ENCODE measurements around the gene GLTPD2. TPM values are rescaled to one million over a fixed set of nuclear protein-coding genes. Genes with fewer than 3 reads are reported as not detected.
"Not testable (repeated sequence)": the region's sequence is repeated elsewhere in the genome, so short reads cannot be mapped to it uniquely, and the experiment has no call there.

The GLTPD2 gene
- polyA plus RNA-seq, 3 donors: 3.8 to 5.4 (median 4.1) TPM

DNA sequence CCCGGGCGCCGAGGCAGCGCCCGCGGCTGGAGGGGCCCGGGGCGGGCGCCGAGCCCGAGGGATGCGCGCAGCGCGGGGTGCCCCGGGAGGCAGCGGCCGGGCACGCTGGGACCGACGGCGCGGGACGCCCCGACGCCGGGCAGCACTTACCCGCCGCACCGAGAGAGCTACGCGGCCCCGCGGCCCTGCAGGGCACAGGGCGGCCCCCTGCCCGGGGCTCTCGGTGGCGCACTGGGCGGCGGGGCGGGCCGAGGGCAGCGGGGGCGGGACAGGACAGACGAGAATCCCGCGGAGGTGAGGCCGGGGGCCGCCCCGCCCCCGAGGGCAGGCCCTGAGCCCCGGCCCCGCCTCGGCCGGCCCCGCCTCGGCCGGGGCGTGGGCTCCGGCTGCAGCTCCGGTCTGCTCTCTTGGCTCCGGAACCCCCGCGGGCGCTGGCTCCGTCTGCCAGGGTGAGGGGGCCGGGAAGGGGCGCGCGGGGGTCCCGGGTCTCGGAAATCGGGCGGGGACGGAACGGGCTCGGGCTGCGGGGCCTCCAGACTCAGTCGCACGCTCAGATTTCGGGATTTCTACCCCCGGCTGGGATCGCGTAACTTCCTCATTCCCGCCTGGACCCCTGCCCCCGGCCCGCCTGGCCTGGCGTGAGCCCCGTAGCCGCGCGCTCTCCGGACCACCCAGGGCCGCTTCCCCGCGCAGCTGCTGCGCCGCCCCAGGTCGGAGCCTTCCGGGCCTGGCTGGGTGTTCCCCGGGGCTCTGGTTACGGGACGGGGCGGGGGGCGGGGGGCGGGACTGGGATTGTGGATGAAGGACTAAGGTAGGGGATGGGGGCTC lies 18.2 kb downstream of the GLTPD2 start, which contains the start of gene PLD2:
Gene PLD2, plus strand, starts transcription at position 376 of the 828 bp plus-strand sequence. CDS start 621 bp downstream, outside the sequence.
- DNase-seq (ENCODE audit: low read depth in 3 of 3, low spot score in 2 of 3): peak in 1 of 3 donors; percentile 78

DNA sequence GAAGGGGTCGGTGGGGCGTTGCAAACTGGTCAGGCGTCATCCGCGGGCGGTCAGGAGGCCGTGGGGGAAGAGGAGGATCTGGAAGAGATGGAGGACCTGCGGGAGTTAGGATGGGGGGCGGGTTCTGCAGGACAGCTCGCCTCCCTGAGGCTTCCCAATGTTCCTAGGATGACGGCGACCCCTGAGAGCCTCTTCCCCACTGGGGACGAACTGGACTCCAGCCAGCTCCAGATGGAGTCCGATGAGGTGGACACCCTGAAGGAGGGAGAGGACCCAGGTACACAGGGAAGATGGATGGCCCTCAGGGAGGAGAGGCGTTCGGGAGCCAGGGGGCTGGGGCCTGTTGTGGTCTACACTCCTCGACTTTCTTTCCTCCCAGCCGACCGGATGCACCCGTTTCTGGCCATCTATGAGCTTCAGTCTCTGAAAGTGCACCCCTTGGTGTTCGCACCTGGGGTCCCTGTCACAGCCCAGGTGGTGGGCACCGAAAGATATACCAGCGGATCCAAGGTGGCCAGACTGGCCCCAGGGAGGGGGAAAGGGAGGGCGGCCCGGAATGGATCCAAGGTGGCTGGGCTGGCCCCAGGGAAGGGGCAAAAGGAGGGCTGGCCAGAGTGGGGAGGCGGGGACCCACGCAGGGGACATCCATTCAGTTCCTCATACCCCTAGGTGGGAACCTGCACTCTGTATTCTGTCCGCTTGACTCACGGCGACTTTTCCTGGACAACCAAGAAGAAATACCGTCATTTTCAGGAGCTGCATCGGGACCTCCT lies 19.0 kb downstream of the GLTPD2 start:
- DNase-seq (ENCODE audit: low read depth in 3 of 3, low spot score in 2 of 3): no peak

DNA sequence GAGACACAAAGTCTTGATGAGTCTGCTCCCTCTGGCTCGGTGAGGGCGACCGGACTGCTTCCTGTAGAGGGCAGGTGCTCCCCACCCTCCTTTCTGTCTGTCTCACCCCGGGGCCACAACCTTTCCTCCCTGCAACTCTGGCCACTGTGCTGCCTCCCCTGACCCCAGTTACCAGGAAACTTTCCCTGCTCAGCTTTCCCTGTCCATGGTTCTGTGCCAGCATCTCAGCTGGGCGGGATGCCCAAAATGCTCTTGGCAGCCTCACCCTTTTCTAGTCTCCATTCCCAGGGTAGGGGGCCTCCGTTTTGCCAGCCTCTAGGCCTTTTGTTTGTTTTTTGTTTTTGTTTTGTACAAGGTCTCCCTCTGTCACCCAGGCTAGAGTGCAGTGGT lies 19.6 kb downstream of the GLTPD2 start:
- DNase-seq (ENCODE audit: low read depth in 3 of 3, low spot score in 2 of 3): no peak

DNA sequence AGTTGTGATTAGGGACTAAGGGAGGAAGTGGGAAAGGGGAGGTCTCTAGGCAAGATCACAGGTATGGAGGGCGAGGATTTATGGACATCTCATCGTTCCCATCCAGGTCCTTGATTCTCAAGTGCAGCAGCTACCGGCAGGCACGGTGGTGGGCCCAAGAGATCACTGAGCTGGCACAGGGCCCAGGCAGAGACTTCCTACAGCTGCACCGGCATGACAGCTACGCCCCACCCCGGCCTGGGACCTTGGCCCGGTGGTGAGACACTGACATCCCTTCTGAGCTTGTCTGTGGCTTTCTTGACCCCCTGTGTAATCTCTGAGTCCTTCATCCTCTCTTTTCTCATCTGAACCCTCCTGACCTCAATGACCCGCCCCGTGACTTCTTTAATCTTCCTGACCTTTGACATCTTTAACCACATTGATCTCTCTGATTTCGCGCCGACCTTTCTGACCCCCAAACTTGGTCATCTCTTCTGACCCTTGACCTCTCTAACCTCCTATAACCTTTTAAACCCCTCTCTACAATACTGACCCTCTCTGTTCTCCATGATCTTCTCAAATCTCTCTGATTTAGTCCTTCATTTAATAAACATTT lies 22.0 kb downstream of the GLTPD2 start:
- DNase-seq (ENCODE audit: low read depth in 3 of 3, low spot score in 2 of 3): no peak

- no peak for DNase-seq (ENCODE audit: low read depth in 3 of 3, low spot score in 2 of 3)
These were observed 22.7 kb downstream of the GLTPD2 start for GRCh38 chr17:4811471-4811870.

DNA sequence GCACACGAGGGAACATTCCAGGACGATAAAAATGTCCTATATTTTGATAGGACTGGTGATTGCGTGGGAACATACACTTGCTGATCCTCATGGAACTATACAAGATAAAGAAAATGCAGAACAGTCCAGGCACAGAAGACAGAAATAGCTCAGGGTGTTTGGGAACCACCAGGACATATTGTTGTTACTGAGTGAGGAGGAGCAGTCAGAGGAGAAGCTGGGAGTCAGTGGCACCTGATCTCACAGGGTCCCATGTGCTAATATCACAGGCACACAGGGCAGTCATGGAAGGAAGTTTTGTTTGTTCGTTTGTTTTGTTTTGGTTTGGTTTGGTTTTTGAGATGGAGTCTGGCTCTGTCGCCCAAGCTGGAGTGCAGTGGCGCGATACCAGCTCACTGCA lies 23.9 kb downstream of the GLTPD2 start:
- no peak for DNase-seq (ENCODE audit: low read depth in 3 of 3, low spot score in 2 of 3)

GRCh38 chr17:4815043-4815675 lies 26.4 kb downstream of the GLTPD2 start:
- no peak for DNase-seq (ENCODE audit: low read depth in 3 of 3, low spot score in 2 of 3)

DNA sequence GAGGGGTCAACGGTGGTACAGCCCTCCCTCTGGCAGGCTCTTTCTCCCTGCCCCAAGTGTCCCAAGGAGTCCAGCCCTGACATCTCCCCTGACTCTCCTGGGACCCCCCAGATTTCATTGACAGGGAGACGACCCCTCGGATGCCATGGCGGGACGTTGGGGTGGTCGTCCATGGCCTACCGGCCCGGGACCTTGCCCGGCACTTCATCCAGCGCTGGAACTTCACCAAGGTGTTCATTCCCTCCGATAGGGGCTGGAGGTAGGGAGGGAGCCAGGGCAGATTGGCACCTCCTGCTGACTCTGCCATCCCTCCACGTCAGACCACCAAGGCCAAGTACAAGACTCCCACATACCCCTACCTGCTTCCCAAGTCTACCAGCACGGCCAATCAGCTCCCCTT lies 28.1 kb downstream of the GLTPD2 start:
- no peak for DNase-seq (ENCODE audit: low read depth in 3 of 3, low spot score in 2 of 3)

GRCh38 chr17:4818276-4818675 lies 29.5 kb downstream of the GLTPD2 start:
- no peak for DNase-seq (ENCODE audit: low read depth in 3 of 3, low spot score in 2 of 3)

DNA sequence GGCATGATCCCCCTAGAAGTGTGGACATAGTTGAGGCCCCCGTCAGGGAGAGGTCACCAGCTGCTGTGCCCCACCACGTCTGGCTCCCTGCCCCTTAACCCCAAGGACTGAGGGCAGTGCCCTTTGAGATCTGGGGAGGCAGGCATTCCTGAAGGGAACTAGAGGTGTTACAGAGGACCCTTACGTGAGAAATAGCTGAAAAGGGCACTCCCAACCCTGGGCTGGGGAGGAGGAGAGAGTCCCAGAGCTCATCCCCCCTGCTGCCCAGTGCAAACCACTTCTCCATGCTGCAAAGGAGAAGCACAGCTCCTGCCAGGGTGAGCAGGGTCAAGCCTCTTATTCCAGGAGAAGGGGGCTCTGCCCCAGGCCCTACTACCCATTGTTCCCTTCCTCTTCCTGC lies 34.1 kb downstream of the GLTPD2 start:
- DNase-seq (ENCODE audit: low read depth in 3 of 3, low spot score in 2 of 3): no peak

- DNase-seq (ENCODE audit: low read depth in 3 of 3, low spot score in 2 of 3): no peak
These were observed 34.8 kb downstream of the GLTPD2 start for GRCh38 chr17:4823373-4824089.

DNA sequence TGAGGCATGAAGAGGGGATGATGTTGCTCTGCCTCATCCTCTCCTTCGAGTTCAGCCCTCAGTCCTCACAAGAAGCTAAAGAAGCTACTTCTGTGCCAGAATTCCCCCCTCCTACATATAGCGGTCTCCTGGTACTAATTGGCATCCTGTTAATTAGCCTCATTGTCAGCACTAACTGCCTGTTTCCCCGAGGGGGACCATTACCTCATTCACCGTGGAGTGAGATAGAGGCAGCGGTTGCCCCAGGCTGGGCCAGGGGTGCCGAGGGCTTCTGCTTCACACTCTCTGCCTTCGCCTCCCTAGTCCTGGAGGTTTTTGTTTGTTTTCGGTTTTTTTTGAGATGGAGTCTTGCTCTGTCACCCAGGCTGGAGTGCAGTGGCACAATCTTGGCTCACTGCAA lies 38.6 kb downstream of the GLTPD2 start:
- no peak for DNase-seq (ENCODE audit: low read depth in 3 of 3, low spot score in 2 of 3)

- DNase-seq (ENCODE audit: low read depth in 3 of 3, low spot score in 2 of 3): not testable (repeated sequence)
These were observed 44.0 kb downstream of the GLTPD2 start for GRCh38 chr17:4832829-4833177.

DNA sequence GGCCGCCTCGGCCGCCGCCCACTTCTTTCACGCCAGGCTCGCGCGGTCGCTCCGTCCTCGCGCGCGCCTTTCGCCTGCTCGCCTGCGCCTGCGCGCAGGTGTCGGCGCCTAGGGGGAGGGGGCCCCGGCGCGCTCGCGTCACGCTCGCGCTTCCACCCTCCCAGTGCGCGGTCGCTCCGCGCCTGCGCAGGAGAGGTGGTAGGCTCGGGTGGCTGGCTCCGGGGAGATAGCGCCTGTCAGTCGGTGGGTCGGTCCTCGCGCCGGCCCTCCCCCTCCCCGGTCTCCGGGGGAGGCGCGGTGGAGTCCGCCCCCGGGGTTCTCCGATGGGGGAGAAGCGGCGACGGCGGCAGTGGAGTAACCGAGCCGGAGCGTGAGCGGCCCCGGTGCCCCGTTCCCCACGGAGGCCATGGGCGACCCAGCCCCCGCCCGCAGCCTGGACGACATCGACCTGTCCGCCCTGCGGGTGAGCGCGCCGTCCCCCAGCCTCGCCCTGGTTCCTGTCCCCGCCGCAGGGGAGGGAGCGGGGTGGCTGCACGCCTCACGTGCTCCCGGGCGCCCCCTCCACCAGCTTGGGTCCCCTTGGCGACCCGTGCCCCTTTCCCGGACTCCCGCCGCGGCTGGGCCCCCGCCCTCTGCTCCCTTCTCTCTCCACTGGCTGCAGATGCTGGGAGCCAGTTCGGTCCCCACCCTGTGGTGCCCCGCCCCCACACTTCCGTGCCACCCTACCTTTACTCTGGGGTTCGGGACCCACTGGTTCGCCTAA lies 44.6 kb downstream of the GLTPD2 start, which contains the start of gene MINK1:
Gene MINK1, plus strand, starts transcription at position 163 of the 763 bp plus-strand sequence. Its CDS starts 244 bp downstream, at position 407.
- DNase-seq (ENCODE audit: low read depth in 3 of 3, low spot score in 2 of 3): peak; percentile 86 to 94 (median 88)

- peak in 2 of 3 donors; percentile 58 to 65 for DNase-seq (ENCODE audit: low read depth in 3 of 3, low spot score in 2 of 3)
These were observed 45.3 kb downstream of the GLTPD2 start for GRCh38 chr17:4833941-4834680.

GRCh38 chr17:4834681-4835020 lies 45.9 kb downstream of the GLTPD2 start:
- DNase-seq (ENCODE audit: low read depth in 3 of 3, low spot score in 2 of 3): no peak

GRCh38 chr17:4836221-4836620 lies 47.5 kb downstream of the GLTPD2 start:
- DNase-seq (ENCODE audit: low read depth in 3 of 3, low spot score in 2 of 3): no peak

- no peak for DNase-seq (ENCODE audit: low read depth in 3 of 3, low spot score in 2 of 3)
These were observed 48.9 kb downstream of the GLTPD2 start for GRCh38 chr17:4837471-4838308.
